GM12872 (cell line): Measurements from ENCODE around the gene TRIM41.
A peak's percentile ranks its signal among the peaks of the same experiment; 100 is the strongest.

Experiments
- CTCF ChIP-seq: IDR thresholded peaks from 3 replicates; pipeline ENCODE4 v1.5.1; 2011; ENCODE audit warnings: low read depth, mild to moderate bottlenecking, low read length, moderate library complexity; ENCODE audit not compliant: insufficient read depth

TRIM41 gene

DNA sequence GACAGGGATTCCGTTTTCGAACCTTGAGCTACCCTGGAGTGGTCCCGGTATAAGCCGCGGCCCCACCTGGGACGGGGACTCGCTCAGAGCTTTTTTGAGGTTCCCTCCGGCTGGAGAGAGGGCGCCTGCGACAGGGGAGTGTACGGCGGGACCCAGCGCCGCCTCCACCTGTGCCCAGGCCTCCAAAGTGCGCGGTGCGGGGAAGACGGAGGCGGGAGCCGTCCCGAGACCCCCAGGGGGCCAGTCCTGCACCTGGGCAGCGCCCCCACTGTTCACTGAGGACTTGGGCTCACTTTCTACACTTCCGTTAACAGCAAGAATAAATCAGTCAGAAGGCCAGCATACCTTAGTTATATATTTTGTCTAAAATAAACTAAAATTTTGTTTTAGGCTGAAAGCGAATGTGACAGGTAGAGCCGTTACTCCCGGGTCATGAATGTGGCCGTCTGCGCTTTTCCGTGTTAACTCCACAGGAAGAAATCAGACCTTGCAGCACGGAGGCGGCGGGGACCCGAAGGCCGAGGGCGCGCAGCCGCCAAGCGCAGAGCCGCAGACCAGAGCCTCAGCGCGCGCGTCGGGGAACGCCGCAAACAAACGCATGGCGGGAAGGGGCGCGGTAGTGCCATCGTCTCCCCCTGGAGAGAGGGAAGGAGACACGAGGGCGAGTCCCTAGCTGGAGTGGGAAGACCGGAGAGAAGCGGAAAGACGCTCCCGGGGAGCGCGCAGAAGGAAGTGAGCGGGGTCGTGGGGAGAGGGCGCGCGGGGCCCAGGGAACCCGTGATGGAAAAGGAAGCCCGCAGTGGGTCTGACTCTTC lies 32.2 kb upstream of the TRIM41 start:
- peak; percentile 52; the same call in 2 of the 3 replicates for TF ChIP-seq CTCF

DNA sequence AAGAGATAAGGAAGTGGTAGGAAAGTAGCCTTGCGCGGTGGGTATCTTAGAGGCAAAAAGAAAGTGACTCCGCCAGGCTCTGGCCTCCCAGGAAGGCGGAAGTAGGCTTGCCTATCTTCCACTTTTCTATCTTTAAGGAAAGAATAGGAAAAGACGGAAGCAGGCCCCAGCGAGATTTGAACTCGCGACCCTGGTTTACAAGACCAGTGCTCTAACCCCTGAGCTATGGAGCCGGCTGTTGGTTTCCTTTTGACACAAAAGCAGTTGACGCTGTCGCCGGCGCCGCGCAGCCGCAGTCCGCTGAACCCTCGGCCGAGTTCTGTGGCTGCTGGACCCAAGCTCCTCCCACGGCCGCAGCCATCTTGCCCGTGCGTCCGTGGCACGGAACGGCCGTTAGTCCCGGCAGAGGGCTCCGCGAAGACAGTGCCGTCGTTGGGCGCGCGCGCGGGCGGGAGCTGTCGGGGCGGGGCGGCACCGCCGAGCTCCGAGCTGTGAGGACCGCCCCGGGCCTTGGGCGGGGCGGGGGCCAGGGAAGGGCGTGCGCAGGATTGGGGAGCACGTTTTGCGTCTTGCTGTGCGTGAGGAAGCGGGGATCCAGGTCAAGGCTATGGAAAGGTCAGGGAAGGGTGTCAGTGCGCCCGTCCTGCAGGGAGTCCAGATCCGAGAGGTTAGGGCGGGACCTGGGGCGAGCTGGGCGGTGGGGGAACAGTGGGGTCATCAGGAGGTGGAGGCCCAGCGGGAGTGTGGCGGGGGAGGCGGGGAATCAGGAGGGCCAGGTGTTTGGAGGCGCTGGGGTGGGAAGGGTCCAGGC lies 31.4 kb upstream of the TRIM41 start:
- TF ChIP-seq CTCF, result no peak

DNA sequence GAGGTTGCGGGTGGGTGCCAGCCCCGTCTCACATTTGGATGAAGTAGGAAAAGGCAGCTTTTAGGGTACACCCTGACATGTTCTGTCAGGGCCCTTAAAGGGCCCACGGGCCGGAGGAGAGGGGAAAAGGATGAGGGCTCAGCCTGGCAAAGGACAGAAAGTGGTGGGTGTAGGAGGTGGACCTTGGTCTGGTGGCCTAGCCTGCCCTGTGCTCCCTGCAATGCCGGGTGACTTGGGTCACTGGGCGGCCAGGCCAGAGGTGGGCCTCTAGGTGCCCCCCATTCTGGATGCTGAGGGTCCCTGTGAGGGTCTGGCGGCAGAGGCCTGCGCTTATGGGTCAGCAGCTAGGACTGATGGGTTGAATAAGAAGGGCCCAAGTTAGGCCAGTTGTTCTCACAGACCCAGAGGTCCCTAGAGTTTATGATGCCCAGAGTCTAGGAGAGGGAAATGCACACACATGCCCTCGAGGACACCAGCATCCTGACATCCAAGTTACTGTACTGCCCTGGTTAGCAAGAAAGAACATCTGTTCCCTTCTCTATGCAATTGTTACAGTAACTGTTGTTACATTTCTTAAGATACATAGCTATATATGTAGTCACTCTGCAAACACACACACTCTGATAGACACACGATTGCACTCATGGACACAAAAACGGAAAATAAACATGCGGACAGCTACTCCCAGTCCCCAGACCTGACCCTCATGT lies 30.6 kb upstream of the TRIM41 start:
- no peak for TF ChIP-seq CTCF

DNA sequence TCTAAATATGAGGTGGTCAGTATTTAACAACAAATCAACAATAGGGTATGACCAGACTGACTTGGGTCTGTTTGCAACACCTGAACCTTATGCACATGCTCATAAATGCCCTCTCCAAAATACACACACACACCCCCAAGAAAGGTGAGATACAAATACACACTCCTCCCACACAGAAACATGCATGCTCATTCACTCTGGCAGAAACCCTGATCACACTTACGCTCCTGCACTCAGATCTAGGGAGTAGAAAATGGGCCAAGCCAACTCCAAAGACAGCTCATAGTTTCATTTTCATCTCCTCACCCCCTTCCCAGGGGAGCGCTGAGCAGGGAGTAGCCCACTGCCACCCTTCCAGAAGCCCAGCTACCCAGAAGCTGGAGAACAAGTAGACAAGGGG lies 29.4 kb upstream of the TRIM41 start:
- TF ChIP-seq CTCF, result no peak

DNA sequence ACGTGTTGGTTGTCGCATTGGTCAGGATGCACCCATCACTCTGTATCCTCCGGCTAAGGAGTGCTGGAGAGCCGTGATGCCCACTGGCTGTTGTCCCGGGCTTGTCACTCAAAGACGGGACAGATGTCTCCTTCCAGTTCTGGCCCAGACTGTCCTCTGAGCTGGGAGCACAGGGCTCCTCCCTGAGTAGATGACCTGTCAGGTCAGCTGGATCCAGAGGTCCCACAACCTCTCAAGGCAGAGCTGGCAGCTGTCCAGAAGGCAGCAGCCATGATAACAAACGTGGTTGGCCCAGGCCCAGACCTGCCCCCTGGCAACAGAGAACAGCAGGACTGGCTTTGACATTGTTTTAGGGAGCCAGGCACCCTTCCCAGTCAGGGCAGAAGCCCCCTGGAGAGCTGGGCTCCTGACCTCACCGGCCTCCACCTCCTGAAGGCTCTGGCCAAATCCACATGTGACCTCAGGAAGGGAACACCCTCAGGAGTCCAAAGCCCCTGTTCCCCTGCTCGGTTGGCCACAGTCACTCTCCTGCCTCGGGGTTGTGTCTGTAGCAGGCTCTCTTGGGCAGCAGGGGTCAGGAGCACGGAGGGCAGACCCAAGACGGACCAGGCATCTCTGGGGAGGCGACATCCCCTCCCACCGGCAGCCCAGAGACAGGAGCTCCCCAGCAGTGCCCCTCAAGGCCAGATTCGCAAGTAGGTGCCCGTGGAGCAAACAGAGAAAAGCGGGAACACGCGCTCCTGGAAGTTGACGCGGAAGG lies 28.4 kb upstream of the TRIM41 start:
- no peak for TF ChIP-seq CTCF

- TF ChIP-seq CTCF, result no peak
Measured at GRCh38 chr5:181195249-181195761, 27.8 kb upstream of the TRIM41 start.
